Raji (cell line): Measurements from ENCODE around the gene EFNB1.

Experiments used
- POLR2A ChIP-seq: IDR thresholded peaks from 2 replicates; pipeline ENCODE4 v1.6.1; 2011; ENCODE audit warnings: low read depth, low read length, control low read depth; ENCODE audit not compliant: insufficient read depth

Gene EFNB1

DNA sequence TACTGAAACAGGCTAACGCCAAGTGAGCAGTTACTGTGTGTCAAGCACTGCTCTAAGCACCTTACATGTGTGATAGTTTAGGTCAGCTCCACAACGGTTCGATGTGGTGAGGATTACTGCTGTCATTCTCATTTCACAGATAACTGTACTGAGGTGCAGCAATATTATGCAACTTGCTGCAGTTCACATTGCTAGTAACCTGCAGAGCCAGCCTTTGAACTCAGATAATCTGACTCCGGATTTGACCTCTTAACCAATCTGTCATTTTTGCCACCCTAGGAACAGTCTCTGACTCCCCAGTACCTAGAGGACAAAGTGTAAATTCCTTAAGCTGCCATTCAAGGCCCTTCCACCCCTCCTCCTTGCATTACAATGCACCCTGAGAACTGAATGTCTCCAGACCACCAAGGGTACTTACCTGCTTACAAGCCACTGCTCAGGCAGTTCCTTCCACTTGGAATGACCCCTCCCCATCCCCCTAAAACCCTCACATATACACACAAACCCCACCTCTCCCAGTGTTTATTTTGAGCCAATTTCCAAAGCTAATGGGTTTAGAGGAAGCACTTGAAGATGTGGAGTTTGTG, 24.9 kb downstream of the EFNB1 start:
- TF ChIP-seq POLR2A: no peak

DNA sequence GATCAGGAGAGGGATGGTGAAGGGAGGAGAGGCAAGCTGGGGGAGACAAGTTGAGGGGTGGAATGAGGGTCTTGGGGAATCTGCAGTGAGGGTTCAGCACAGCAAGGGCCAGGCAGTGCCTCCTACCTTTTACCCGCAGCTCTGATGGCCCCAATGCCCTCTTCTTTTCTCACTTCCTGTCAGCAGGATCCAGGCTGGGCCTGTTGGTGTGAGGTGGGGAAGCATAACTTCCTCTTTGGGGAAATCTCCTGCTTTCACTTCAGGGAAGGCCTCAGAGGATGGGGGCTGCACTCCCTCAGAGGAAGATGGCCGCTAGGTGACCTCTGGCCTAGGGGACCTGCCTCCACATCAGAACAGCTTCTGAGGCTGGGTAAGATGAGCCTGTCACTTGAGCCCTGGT, 36.5 kb downstream of the EFNB1 start:
- no peak for TF ChIP-seq POLR2A

DNA sequence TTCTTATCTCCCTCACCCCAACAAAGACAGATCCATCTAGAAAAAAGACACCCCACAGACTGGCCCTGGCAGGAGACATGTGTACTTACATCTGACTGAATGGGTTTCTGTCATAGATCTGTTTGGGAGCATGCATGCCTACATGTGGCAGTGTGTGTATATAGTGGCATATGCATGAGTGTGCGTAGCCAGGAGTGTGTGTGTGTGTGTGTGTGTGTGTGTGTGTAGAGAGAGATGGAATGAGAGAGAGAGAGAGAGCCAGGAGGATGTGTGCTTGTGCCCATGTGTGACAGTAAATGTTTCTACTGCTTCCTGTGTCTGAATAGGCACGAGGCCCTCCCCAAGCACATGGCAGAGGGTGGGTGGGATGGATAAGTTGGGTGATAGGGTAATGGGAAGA, 37.1 kb downstream of the EFNB1 start:
- TF ChIP-seq POLR2A: no peak

DNA sequence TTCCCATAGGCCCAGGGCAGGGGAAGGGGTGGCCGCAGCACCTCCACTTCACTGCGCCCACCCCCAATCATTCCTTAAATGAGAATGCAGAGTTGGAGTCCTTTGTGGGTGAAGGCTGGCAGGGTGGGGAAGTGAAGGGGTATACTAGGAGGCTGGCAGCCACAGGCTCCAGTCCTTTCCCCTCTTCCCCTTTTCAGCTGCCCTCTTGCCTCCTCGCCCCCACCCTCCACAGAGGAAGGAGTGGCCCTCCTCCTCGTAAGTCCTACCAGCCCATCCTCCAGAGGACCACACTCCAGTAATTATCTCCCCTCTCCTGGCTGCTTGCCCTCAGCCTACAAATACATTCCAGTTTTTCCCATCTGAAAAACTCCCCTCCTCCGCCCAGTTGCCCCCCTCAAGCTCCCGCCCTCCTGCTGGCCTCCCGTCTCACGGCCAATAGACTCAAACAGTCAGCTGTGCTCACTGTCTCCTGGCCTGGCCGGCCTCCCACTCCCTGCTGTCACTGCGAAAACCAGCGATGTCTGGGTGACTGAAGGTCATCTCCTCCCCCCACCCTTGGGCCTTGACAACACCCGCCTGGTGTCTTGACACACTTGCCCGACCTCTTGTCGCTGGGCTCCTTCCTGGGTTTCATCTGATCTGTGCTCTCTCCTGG, 38.8 kb downstream of the EFNB1 start:
- TF ChIP-seq POLR2A: no peak

DNA sequence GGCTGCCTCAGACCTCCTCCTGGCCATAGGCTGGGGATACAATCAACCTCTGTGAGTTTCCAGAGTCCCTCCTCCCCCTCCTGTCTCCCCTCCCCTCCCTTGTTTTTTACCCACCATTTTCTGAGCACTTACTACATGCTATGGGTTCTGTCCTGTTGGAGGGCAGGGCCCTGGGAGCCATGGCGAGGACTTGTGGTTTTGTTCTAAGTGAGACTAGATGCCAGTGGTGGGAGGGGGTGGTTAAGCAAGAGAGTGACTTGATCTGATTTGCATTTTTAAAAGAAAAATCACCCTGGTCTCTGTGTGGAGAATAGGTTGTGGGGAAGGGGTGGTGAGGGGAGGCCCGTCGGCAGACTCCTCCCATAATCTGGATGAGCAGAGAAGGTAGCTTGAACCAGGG, 39.5 kb downstream of the EFNB1 start:
- TF ChIP-seq POLR2A: no peak

DNA sequence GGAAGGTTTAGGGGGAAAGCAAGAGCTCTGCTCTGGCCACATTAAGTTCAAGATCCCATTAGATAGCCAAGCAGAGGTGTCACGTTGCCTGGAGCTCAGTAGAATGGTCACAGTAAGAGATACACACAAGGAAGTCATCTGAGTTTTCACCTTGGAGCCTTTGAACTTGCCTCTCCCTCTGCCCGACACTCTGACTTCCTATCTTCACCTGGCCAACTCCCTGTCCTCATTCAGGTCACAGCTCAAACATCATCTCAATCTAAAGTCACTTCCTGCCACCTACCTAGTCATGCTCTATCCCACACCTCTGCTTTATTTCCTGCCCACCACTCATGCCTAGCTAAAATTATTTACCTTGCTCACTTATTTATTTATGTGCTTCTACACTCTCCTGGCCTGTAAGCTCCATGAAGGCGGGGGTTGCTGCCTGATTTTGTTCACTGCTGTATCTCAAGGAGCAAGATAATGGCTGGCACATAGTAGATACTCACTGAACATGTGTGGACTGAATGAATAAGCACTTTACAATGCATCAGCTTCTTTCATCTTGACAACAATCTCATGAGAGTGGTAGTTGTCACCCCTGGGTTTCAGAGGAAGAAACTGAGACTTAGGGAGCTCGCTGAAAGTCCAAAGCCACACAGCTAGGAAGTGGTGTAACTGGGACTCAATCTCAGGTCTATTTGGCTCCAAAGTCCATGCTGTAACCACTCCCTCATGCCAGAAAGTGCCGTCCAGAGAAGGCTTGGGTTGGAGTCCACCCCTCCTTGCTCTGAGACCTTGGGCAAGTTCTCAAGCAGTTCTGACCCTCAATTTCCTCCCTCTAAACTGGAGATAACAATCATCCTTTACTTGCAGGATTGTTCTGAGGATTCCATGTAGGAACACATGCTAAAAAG, 40.3 kb downstream of the EFNB1 start:
- TF ChIP-seq POLR2A: no peak

DNA sequence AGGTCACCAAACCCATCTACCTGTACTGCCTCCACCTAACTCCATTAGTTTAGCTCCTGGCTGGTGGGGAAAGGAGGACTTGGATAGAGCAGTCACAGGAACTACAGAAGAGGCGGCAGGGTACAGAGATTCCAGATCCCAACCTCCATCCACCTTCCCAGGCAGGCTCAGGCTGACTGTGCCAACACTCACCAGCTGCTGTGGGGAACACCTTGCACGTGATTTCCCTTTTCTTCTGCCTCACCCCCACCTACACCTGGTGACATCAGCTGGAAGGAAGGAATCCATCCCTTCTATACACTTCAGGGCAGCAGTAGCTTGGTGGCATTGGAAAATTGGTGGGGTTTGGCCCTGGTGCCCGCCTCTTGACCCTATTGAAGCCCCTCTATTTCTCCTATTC, 41.5 kb downstream of the EFNB1 start:
- TF ChIP-seq POLR2A: no peak

DNA sequence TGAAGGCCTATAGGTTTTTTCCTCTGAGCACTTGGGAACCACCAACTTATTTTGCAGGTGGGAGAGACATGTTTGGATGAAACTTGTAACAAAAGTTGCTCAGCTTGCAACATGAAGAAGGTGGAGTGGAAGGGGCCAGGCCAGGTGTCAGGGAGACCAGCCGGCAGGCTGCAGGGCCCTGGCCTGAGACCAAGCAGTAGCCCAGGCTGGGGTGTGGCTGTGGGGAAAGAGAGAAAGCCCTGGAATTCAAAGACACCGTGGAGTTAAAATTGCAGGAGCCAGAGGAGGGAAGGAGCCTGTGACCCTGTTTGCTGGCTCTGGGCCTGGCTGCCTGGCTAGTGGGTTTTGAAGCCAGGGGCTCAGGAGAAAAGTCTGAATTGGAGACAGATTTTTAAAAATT, 43.4 kb downstream of the EFNB1 start:
- TF ChIP-seq POLR2A: no peak

DNA sequence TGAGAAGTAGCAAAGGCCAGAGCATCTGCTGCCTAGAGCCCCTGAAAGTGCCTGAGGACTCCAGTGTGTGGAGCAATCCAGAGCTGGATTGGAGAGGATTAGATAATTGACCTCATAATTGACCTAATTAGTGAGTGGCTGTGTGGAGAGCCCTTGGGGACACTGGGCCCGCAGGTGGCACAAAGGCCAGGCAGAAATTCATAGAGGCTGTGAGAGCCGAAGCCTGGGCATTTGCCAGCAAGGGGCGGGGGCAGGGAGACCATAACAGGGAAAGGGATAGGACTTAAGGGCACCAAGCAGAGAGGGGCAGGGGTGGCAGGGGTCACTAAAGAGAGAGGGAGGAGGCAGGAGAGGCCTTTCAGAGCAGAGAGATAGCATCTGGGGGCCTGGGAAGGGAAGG, 45.3 kb downstream of the EFNB1 start:
- TF ChIP-seq POLR2A: no peak

DNA sequence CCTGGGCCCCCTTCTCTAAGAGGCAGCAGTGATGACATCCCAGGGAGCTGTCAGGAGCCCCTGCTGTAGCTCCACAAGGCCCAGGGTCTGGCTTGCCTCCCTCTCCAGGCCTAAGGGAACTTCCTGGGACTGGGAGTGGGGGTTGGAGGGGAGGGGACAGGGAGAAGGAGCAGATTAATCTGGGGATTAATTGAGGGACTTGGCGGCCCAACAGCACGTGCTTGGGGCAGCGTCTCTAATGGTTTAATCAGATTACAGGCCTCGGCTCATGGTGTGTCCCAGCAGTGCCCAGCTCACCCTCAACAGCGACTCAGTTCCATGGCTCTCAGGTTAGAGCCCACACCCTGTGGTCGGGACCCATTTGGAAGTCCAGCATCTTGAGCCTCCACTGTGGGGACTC, 47.9 kb downstream of the EFNB1 start:
- TF ChIP-seq POLR2A: no peak

DNA sequence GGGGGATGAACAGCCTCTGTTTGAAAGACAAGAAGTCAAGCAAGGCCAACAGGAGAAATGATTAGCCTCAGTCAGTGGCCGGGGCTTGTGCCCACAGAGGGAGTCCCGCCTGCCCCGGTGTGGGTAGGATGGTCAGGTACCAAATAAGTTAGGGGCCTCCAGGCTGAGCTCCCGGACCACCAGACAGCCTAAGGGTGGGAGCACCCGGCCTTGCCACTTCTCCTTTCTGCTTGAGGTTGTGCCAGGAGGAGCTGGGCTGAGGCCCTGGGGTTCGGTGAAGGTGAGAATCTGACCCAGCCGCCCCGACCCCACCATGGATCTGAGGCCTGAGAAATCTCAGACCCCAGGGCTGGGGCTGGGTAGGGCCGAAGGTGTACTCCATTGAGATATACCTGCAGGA, 48.8 kb downstream of the EFNB1 start:
- TF ChIP-seq POLR2A: no peak

DNA sequence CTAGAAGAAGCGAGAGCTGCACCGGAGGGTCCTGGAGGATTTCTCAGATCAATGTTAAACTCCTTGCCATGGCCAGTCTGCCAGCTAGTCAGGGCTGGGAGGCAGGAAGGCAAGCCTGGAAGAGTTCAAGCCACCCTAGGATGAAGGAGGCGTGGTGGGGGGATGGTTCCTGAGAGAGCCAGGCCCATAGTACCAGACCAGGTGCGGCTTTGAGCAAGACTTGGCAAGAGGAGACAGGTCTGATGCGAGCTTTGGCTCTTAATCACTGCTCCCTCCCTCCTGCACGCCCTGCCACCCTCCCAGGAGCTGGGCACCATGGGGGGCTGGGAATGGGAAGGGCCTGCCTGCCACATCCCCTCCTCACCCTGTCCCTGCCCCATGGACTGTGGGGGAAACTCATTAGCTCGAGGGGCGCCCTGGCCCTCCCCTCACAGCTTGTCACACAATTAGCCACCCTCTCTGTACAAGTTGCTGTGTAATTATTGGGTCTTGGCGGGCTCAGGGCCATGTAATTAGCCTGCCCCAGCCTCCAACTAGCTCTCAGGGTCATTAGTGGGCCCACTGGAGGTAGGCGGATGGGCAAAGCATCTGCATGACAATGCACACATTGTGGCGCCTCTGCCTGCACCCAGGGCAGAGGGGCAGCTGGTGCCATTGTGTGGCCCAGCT, 50.3 kb downstream of the EFNB1 start:
- no peak for TF ChIP-seq POLR2A

DNA sequence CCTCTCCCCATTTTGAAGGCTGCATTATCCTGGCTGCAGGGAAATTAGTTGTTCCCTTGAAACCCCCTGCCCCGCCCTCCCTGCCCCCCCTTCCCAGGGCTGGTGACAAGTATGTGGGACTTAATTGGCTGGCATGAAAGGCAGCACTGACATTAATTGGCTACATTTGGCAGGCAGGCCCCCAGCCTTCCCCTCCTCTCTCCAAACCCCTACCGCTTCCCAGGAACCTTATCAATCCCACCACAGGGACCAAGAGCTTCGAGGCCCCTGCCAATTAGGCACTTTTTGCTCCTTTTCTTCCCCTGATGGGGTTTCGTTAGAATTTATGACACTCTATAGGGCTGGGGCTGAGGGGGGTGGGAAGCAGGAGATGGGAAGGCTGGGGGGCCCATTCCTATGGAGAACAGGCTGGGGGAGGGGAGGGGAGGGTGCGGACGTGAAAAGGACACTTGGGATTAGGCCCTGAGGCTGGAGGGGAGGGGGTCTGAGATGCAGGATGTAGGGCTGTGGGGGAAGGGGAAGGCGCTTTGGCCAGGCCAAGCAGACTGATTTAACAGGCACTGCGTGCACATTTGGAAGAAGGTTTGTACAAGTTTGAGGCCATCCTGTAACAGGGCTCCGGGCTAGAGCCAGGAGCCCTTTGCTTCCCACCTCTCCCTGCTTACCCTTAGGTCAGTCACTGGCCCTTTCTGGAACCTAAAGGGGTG, 52.2 kb downstream of the EFNB1 start:
- TF ChIP-seq POLR2A: no peak

DNA sequence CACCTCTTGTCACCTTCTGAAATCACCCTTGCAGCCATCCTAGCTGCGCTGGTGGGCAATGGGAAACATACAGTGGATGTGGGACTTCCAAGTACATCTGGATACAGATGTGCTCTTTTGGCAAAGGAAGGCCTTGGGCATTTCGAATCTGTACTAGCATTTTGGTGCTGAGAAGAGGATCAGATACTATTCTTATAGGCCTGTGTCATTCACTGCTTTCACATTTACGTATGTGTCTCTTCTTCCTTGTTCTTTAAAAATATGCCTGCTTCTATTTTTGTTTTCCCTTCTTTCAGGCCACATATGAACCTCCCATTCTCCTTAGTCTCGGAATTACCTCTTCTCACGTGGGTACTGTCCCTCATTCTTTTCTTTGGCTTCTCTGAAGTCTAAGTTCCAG, 53.1 kb downstream of the EFNB1 start:
- no peak for TF ChIP-seq POLR2A

DNA sequence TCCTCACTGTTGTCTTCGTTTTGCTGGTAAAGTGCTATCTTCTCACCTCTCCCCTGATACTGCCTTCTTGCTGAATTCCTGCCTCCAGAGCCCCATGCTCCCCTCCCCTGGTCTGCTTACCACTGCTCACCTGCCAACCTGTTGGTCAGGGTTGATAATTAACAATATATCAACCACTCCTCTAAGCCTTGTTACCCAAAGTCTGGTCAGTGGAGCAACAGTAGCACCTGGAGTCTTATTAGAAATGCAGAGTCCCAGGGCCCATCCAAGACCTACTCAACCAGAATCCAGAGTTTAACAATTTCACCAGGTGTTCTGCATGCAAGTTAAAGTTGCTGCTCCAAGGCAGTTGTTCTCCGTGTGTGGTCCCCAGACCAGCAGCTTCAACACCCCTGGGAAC, 55.0 kb downstream of the EFNB1 start:
- TF ChIP-seq POLR2A: no peak
